Stimulated activated CD8-positive, alpha-beta memory T cell treated with anti-CD3 and anti-CD28 coated beads, Interleukin-4, amount 100 ng/mL, for 24 hours (primary cell): Measurements from ENCODE around the gene RAPGEF4.
"Not testable (repeated sequence)": the region's sequence is repeated elsewhere in the genome, so short reads cannot be mapped to it uniquely, and the experiment has no call there.

Source experiments
- DNase-seq: peaks from one replicate; pipeline ENCODE4 v3.0.0-alpha.2; 2020; ENCODE audit warnings: low read depth

Gene RAPGEF4

DNA sequence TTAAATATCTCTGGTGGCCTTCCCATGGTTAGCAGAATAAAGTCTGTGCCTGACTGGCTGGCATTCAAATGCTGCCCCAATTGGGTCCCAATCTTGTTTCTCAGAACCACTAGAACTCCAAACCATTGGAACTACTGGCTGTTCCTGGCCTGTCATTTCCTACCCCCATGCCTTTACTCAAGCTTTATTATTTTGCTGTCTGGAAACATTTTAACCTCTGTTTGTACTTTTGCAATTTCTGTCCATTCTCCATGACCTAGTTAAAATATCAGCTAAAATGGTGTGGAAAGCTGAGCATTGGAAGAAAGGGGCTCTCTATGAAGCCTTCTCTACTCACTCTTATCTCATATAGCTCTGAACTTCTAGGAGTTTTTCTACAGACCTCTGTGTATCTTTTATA is 38.7 kb downstream of the RAPGEF4 start:
- no peak for DNase-seq

DNA sequence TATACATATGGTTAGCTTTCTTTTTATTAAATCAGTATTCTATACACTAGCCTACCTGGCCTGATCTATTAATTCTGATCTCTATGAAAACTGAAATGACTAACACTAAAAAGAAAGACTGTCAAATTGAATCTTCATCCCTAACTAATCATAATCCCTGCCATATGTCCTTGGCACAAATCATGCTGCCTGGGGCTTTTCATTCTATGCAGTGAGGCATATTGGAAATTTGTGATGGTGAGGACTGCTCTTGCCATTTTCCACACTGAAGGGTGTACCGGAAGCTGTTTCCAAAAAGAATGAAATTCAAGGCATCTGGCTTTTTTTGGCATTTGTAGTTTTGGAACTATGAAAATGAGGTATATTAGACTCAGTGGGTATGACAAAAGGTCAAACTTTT is 39.7 kb downstream of the RAPGEF4 start:
- DNase-seq, result no peak

DNA sequence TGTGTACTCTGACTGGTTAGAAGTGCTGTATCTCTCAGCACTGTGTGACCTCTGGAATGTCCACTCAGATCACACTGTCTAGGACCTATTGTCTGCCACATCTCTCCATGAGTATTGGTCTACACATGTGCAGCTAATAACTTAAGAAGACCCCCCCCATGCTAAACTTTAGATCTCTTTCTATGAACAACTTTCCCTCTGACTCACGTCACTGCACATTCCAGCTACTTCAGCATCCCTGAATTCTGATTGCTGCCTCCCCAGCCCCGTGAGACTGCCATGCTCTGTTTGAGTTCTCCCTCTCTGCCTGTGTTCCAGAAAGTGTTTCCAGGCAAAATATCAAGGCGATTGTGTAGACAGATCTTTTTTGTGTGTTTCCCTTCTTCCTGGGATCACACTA is 41.8 kb downstream of the RAPGEF4 start:
- no peak for DNase-seq

DNA sequence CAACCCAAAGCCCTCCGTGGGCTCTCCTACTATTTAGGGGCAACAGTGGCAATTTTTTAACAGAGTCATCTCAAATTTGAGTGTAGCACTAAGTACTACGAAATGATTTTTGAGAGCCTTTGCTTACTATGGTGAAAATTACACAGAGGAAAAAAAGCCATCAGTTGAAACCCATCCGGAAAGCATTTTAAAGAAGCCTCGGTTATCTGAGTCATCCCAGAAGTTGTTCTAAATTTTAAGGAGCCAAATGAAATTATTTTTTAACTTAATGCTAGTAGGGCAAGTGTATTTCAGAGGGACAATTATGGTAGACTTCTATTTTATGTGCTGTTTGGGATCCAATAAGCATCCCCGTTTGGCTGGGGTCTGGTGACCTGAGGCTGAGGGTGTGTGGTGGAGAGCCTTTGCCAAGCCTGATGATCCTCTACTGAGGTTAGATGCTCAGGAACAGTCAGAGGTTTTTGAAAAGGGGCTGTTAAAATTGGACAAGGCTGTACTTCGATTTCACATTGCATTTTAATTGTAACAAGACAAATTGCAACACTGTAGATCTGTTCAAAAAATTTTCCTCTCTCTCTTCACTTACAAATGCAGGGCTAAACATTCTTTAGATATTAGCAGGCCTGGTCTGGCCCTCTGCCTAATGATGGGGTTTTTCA is 47.0 kb downstream of the RAPGEF4 start:
- no peak for DNase-seq

DNA sequence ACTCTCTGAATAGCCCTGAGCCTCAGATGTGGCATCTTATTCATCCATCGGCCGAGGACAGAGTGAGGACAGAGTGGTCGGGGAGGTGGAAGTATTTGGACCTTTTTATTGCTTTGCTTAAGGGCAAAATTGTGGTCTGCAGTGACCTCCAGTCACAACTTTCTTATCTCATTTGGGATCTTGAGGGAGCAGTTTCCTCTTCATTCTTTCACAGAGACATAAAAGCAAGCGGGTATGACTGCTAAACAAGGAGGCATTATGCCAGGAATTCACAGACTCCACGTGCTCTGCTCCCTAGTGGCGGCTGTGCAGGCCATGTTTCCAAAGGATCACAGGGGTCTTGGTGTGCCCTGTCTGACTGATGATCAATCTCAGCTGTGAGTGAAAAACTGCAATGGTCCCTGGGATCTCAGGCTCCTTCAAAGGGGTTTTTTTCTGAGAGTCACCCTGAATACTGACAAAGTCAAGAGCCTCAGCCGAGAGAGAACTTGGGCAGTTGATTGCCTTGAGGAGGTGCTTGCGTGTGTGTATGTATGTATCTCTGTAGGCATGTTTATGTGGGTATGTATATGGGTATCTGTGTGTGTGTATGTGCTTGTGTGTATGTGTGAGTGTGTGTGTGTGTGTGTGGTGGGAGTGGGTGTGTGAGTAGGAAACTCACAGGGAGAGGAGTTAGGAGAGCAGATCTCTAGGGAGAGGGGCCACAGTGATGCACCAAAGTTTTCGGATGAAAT is 47.7 kb downstream of the RAPGEF4 start:
- no peak for DNase-seq

DNA sequence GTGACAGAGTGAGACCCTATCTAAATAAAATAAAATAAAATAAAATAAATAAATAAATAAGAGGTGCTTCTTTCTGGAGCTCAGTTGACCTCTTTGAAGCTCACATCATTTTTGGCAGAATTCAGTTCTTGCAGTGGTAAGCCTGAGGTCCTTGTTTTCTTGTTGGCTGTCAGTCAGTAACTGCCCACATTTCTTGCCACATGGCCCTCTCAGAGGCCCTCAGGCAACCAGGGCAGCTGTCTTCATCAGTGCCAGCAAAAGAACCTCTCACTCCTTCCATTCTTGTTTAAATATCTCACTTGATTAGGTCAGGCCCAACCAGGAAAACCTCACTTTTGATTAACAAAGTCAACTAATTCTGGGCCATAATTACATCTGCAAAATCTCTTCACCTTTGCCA is 53.2 kb downstream of the RAPGEF4 start:
- no peak for DNase-seq

DNA sequence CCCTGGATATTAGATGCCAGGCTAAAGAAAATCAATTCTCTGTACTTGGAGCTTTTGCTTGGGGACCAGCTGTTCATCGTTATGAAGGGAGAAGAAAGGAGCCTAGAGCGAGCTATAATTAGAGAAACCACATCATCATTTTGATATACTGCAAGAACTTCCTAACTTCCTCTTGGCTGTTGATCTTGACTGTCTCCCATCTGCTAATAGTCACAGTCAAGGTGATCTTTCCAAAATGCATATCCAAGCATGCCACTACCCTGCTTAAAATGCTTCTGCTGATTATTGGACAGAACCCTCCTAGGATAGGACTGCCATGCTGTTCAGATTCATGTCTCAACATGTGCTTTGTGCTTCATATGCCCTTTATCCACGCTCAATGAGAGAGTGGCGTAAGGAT is 54.8 kb downstream of the RAPGEF4 start:
- no peak for DNase-seq

DNA sequence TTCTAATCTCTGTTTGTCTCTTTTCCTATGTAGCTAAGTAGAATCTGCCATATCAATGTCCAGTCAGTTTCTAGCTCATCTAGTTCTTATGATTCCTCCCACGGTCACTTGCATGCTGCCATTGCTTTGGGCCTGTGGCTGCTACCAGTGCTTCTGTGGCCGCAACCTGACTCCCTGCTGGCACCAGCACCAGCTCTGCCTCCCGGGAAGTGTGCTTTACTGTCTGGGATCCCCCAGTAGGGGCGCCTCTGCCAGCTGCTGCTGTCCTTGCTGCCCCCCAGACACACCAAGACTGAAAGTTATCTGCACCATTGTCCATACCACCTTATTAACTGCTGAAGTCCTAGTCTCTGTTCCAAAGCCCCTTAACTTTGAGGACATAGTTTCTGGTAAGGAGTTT is 56.3 kb downstream of the RAPGEF4 start:
- no peak for DNase-seq

DNA sequence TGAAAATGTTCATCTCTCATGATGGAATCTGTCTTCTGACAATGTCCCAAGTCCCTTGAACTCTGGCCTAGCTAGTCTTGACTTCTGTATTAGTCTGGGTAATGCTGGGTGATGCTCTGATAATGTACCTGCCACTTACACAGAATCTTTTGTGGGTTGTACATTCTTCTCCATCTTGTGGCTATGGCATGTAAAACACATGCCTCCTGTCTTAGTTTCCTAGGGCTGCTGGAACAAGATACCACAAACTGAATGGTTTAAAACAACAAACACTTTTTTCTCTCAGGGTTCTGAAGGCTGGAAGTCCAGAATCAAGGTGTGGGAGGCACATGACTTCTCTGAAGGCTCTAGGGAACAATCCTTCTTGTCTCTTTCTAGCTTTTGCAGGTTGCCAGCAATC is 57.1 kb downstream of the RAPGEF4 start:
- no peak for DNase-seq

DNA sequence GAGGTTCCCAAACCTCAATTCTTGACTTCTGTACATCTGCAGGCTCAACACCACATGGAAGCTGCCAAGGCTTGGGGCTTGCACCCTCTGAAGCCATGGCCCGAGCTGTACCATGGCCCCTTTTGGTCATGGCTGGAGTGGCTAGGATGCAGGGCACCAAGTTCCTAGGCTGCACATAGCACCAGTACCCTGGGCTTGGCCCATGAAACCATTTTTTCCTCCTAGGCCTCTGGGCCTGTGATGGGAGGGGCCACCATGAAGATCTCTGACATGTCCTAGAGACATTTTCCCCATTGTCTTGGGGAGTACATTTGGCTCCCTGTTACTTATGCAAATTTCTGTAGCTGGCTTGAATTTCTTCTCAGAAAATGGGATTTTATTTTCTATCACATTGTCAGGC is 67.7 kb downstream of the RAPGEF4 start:
- not testable (repeated sequence) for DNase-seq

DNA sequence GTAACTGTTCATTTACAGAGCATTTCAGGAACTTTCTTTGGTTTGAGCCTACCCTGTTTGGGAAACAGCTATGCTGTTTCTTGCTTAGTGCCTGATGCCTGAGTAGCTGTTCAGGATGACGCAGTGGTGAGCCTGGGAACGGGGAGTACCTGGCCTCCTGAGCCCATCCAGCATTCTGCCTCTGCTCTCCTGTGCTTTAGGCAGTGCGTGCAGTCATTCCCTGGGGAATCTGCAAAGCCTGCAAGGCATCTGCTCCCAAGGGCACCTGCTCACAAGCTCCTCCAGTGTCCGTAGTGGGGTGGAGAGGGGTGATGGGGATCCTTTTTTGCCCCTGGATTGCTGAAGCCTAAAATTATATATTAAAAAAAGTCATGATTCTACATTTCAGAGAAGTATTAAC is 68.8 kb downstream of the RAPGEF4 start:
- no peak for DNase-seq

DNA sequence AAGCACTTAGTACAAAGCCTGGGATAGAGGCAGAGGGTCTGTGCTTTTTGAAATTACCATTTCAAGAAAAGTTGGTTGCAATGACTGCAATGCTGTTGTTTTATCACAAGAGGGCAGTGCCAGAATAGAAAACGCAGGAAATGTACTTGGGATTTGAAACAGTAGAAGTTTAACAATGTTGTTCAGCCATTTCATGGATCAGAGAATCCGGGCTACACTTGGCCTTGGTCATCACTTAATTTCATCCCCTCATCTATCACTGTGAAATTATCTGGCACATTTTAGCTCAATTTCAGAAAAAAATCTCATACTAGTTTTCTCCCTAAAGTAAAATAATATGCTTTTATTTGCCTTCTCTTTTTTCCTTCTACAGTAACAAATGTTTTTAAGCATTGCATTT is 70.8 kb downstream of the RAPGEF4 start:
- no peak for DNase-seq

DNA sequence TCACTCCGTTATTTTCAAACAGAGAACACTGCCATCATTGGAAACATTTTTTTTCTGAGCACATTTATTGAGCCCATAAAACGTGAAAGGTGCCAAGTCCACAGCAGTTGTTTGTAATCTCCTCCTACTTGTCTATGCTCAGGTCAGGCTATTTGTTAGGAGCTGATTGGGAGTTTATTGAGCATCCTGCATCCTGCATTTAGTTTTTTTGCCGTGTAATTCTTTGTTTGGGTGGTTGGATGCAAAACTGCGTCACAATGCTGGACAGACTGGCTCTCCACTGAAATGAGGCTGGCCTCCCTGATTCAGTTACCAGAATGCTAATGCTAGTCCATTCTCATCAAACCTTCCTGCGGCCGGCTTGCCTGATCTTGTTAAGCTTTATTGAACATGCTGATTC is 71.4 kb downstream of the RAPGEF4 start:
- DNase-seq, result no peak

DNA sequence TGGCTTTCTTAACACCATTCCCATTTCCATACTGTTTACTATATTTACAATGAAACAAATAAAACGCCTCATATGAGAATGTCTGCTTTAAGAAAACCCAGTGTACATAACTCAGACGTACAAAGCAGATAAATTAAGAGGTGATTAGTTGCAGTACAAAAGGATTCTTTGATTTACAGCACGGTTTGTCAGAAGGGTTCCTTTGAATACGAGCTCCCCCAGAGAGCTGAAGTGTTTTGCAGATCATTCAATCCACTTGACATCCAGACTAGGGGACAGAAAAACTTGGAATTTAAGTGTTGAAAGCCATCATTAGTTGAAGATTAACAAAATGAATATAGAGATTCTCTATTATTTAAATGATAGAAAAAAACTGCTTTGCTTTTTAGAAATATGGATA is 72.5 kb downstream of the RAPGEF4 start:
- DNase-seq, result no peak

DNA sequence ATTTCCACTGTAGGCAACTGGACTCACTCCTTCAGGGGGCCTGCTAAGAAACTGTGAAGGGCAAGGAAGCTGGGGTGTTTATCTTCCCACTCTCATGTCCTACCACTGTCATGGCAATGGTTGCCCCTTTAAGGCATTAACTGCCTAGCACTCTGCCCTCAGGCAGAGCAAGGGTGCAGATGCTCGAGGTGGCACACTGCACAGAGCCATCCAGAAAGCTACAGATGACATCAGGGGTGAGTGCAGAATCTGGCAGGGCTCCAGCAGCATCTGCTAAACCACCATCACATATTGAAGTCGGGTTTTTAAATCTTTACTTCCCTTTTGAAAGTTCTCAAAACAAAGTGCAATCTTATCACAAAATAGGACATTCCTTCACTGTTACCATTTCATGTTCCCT is 75.4 kb downstream of the RAPGEF4 start:
- no peak for DNase-seq

DNA sequence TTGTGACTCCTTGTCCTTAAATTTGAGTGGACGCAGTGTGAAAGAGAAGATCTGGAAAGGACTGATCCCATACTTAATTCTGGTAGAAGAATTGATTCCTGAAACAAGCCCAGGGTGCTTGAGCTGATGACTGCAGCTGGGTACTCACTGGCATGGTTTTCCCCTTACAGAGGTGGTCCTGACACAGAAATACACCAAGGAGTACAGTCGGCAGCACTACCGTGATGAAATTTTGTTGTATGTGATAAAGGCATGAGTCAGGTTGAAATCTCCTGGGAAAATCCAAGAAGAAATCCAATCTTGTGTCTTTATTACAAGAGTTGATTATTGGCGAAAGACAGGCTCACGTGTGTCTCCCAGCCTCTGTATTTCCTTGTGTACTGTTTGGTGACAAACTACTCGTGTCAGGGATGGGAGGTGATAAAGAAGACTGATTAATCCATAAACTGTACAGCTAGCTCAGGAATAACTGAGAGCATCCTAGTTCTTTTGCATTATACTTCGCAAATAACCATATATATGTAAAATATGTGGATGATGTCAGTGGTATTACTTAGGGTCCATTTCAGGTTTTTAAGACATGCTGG is 76.6 kb downstream of the RAPGEF4 start:
- DNase-seq, result no peak

DNA sequence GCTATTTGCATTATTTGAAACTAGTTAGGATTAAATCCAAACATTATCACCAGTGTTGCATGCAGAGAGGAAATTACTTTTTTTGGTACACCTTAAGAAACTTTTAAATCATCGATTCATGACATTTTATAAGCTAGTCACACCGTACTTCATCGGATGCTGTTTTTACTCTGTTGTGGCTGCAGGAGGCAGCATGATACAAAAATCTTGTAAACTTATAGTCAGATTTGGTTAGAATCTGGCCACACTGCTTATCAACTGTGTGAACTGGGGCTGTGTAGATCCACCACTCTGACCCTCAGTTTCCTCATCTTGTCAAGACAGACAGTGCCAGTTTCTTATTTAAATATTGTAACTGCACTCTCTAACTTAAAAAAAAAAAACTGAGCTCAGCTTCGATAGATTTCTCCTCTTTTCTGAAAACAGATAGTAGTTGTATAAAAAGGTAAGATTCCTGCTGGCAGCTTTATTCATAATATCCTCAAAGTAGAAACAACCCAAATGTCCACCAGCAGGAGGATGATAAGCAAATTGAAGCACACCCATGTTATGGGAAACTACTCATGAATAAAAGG is 77.8 kb downstream of the RAPGEF4 start:
- DNase-seq, result no peak

DNA sequence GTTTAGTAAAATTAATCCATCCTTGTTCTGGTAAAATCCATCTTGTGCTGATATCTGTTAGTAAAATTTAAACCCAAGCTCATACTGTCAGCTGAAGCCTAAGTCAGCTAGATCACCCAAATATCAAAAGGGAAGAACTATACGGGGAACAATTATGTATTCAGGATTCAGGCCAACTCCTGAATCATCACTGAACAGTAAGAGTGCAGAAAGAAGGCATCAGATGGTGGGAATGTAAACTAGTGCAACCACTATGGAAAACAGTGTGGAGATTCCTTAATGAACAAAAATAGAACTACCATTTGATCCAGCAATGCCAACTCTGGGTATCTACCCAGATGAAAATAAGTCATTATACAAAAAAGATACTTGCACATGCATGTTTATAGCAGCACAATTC is 81.8 kb downstream of the RAPGEF4 start:
- DNase-seq, result no peak

DNA sequence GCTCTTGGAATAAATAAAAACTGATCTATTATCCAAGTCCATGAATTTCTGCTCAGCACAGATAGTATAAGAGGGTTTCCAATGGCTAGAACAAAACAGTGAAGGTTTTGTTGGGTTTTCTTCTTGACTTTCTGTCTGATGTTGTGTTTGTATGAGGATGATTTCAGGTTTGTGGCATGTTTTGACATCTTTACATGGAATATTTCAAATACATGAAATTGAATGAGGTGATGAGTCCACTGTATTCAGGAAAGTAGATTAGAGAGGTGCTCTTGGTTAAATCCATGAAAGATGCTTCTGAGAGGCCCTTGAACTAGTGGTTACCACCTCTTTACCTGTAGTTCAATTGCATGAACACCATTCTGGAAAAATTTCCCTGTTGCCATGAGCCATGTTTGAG is 84.3 kb downstream of the RAPGEF4 start:
- no peak for DNase-seq

DNA sequence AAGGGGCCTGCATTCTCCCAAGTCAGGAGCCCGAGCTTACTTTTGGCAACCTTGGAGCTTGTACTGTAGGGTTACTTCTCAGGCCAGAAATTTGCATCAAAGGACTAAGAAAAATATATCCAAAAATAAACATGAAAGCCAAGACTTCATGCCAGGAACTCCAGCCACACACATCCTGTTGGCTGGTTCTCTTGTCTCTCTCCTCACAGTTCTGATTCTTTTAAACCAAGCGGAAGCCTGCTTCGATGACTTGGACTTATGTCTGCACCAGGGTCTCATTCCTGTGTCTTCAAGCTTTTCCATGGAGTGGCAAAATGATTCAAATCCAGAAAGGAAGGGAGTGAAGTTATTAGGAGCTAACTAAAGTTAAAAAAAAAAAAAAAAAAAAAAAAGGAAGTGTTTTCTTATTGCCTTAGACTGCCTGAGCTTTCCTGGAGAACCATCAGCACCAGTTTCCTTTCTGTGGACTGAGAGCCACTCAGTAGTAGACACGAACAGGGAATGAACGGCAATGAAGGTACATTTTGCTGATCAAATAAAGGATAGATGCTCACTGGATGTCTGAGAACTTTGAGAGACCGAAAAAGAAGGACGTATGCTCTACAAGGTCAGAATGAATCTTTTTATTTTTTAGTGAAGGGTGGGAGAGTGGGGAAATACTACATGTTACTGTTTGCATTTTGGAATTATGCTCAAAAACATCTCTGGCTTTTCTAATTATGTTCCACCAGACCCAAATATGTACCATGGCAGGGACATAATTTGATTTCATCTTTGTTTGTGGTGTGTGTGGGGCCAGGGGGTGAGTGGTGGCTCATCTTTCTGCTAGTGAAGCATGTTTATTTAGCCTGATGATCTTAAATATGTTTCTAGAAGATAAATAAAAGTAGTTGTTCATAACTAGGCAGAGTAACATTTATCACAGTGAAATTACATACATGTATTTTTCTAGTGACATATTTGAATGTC is 86.0 kb downstream of the RAPGEF4 start:
- no peak for DNase-seq

DNA sequence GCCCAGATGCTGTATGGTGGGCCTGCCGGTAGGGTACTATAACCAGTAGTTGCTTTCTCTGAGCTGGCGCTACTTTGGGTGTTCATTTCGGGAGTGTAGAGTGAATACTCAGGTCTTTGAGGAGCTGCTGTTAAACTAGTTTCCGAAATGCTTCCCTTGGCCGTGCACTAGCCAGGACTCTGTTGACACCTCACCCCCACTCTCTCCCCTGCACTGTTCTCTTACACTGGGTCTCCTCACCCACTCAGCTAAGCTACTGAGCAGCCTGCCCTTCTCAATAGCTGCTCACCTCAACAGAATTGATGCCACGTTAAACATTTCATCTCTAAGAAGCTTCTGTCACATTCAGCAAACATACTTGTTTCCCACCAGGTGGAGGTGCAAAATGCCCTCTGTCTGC is 86.9 kb downstream of the RAPGEF4 start:
- DNase-seq, result no peak

DNA sequence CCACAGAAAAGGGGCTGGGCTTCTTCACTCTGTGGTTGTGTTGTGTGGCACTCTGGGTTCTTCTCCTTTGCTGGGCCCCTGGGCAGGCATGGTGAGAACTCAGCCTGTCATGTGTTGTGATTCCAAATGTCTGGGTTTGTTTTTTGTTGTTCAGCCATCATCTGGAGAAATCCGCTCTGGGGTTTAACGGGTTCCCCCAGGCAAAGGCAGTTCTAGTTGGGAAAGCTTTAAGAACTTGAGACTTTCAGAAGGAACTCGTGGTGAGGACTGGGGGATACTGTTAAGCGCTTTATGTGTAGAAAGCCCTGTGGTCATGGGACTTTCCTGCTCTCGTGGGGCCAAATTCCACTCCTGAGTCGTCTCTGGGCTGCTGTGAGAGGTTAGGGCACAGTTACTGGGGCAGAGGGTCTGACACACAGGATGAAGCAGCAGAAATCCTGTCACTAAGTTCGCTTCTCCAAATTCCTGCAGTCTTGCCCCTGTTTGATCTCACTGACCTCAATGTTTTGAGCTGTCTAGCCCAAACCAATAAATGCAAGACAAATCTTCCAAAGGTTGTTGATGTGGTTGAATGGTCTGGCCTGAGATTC is 87.7 kb downstream of the RAPGEF4 start:
- no peak for DNase-seq
